Activated naive CD4-positive, alpha-beta T cell treated with anti-CD3 and anti-CD28 coated beads, Interleukin-2, amount 50 U/mL, for 16 hours (primary cell): Measurements from ENCODE around the gene RBM39.
"Not testable (repeated sequence)": the region's sequence is repeated elsewhere in the genome, so short reads cannot be mapped to it uniquely, and the experiment has no call there.

ENCODE experiments used
- DNase-seq: peaks from one replicate; pipeline ENCODE4 v3.0.0-alpha.2; 2020

The RBM39 gene

GRCh38 chr20:35750611-35751010 is 8.6 kb upstream of the RBM39 start:
- DNase-seq: no peak

DNA sequence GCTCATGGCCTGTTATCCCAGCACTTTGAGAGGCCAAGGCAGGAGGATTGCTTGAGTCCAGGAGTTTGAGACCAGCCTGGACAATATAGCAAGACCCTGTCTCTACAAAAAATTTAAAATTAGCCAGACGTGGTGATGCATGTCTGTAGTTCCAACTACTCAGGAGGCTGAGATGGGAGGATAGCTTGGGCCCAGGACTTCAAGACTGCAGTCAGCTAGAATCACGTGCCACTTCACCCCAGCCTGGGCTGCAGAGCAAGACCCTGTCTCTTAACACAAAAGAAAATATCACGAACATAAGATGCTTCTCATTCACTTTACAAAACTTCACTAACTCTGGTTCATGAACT is 2.4 kb upstream of the RBM39 start:
- DNase-seq: not testable (repeated sequence)

GRCh38 chr20:35743693-35744491 is 1.8 kb upstream of the RBM39 start:
- no peak for DNase-seq

DNA sequence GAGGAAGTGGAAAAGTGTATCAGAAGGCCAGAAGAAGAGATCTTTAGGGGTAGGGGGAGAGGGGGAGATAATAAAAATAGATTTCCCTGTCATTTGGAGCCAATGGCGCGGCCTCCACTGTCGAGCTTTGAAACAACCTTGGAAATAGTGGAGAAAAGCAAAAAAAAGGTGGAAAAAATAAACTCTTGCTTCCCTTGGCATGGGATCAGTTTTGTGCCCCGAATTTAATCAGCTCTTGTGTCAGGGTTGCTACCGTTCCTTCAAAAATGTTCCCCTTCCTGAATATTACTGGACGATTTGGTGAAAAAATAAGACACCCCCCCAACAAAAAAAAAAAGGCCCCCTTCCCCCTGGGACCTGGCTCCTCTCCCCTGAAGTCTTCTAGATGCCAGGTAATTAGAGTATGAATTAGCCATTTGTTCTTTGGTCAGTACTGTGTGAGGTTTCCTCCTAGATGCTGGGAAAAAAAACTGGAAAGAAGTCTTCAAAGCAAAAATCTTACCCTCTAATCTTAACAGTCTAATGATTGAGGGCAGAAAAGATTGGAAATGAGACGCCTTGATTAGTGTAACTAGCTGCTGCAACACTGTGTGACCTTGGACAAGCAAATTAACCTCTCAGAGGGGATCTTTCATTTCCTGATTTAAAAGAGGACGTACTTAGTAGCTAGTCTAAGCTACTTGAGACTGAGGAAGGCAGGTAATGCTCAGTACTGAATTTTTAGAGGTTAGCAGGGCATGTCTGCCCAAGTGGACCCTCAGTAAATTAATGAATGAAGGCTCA is 872 bp upstream of the RBM39 start:
- DNase-seq: no peak

DNA sequence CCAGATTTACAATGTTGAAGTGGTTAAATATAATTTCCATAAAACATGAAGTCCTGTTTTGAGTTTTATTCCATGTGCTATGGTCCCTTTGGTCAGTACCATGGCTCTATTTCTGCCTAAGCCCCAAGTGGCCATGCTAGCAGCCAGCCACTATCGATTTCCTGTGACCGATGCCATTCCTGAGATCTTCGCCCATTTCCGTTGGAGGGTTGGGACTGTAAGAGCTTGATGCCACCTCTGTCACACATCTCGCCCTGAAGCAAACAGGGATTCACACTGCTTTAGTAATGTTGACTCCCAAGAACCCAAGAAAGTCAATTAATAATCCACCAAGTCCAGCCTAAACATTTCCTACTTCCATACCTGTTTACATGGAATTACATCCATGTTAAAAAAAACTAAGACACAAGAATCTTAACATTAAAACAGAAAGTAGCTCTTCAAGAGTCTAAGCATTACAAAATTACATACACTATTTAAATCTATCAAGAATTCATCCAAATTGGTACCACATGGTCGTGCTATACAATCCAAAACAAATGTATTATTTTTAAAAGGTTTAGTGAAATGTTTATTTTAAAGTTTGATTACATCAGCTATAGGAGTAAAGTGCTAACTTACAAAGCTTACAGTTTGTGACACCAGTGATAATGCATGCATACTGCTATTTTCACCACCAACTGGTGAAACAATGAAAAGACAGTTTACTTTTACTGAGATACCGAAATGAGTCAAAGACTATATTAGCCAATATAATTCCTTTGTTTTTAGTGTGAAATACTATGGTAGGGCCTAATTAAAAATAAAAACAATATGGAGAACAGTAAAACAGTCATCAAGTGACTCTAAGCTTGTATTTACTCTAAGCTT is 2.5 kb downstream of the RBM39 start:
- no peak for DNase-seq

DNA sequence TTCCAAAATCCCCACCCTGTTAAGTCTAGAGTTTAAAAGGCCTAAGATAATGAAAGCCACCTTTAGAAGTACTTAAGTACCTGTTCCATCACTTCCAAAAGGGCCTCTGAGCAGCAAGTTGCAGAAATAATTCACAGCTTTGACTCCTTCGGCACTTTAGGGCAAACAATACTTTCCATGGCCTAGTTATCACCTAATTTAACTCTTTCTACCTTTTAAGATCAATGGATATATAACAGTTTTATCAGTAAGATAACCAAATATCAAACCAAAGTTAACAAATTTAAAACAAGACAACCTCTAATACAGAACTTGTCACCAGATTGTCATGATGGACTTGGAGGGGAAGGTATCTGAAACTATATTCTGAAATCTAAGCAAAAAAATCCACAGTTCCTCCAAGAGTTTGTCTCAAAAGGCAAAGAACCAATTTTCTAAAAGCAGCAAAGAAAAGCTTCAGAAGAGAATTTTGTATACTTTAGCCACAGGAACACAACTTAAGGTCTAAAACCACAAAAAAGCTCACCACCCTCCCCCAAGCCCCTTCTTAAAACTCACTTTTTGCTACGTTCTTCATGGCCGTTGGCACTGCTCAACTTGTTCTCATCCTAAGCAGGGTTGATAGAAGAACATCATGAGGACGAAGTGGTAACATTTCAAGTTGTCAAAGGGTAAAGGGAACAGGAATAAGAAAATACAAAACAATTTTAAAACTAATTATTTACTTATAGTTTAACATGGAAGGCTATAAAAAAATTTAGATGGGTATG is 3.5 kb downstream of the RBM39 start:
- DNase-seq: no peak

DNA sequence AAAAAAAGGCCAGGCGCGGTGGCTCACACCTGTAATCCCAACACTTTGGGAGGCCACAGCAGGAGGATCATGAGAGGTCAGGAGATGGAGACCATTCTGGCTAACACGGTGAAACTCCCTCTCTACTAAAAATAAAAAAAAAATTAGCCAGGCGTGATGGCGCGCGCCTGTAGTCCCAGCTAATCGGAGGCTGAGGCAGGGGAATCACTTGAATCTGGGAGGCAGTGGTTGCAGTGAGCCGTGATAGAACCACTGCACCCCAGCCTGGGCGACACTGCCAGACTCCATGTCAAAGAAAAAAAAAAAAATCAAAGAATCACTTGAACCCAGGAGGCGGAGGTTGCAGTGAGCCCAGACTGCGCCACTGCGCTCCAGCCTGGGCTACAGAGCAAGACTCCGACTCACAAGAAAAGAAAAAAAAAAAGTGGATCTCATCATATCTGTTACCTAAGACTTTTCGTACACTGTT is 4.2 kb downstream of the RBM39 start:
- no peak for DNase-seq

GRCh38 chr20:35735826-35736470 is 6.1 kb downstream of the RBM39 start:
- DNase-seq: no peak

DNA sequence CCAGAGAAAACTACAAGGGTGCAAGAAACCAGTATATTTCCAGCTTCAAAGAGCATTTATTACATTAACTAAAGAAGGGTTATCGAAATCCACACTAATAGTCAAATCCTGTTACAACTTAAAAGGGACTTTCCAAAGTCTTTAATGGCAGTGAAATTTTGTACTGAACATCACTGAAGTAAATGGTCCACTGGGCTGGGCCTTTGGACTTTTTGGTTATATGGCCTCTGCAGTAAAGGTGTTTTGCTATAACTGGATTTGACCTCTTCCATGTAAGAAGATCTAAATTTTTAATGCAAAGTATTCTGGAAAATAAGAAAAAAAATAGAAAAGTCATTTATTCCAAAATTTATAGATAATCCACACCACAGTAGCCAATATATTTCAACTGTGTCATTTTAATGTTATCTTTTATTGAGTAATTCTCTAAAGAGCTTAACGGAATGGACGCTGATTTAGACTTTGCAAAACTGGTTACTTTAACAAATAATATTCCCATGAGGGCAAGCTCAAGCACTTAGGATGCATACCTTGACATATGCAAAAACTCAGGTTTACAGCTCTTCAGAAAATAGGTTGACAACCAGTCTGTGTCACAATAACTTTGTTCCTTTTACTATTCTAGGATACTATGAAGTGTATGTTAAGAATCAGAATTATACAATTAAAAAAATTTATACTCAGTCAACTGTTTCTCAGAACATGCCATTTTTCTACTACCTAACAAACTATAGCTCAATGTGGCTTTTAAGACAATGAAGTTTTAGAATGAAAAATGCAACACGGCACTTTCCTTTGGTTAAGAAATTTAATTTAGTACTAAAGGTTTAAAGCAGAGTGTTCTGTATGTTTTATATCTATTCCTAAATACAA is 7.0 kb downstream of the RBM39 start:
- no peak for DNase-seq

DNA sequence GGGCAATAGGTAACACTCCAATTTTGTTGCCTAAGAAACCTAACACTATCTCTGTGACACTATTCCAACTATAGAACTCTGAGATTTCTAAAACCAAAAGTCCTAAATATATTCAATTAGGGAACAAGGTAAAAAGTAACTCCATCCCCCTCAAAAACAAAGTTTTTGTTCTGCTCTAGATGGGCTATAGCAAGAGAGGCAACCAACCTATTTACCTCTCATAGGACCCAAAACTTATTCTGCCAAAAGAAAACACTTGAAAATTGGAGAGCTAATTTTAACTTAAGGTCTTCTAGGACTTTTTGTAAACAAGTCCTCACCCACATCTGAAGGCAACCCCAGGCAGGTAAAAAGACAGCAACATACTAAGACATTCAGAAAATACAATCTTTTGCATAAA is 7.7 kb downstream of the RBM39 start:
- DNase-seq: no peak

GRCh38 chr20:35732644-35732982 is 9.4 kb downstream of the RBM39 start:
- DNase-seq: no peak

- no peak for DNase-seq
Measured at GRCh38 chr20:35731862-35732643, 10.0 kb downstream of the RBM39 start.

- DNase-seq: no peak
Measured at GRCh38 chr20:35731469-35731788, 10.6 kb downstream of the RBM39 start.

DNA sequence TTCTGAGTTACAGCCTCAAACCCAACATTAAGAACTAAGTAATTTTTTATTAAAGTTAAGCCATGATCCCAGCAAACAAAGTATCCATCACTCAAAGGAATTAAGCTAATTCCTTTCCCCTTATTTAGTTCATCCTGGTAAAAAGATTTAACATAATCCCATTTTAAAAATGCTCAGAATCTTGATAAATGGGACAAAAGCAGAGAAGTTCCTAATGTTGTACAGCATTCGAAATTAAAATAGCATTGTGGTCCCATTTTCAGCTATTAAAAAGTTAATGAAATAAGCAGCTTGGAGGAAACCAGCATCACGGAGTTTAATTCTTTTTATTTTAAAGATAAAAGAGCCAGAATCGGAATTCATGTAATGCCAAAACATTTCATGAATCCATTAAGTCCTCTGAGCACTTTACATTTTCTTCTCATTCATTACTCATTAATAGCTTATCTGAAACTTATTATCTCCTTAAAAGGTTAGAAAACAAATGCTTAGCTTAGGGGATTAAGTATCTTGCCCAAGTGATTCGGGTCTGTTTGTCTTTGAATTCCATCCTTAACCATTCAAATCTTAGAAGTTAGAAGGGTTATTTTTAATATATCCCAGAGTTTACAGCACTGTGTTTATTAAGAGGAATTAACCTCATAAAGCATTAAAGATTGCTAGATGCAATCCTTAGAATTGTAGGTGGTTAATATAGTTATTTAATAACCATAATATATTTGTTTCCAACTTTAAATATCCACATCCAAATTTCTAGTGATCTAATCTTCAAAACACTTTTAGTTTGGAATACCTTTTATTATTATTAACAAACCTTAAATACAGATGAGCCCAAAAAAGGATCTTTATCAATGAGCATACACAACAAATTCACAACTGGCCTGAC is 11.2 kb downstream of the RBM39 start:
- no peak for DNase-seq

DNA sequence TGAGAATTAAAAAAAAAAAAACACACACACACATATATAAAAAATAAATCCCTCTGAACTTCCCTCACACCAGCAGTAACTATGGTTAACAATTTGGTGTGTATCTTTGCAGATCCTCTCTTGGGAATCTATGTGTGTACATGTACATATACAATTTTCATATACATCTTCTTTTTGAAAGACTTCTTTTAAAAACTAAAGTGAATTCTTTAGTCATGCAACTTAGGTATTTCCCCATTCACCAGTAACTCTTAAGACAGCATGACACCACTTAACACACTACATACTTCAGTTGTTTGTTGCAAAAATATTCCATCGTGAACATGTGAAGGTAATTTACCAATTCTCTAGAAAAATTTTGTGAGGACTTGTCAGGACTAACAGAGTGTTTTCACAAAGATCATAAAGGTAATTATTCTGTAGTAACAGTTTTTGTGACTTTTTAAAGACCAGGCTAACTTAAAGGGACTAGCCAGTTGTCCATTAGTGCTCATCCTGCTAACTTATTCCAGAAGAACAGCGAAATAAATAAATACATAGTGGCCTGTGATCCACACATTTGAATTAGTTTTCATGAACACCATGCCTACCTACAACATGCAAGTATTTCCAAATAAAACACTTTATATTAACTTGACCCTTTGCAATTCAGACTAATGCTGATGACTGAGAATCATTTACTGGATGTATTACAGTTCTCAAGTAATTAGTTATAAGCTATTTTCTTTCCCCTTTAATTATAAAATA is 12.1 kb downstream of the RBM39 start:
- no peak for DNase-seq

GRCh38 chr20:35729283-35729807 is 12.7 kb downstream of the RBM39 start:
- no peak for DNase-seq

DNA sequence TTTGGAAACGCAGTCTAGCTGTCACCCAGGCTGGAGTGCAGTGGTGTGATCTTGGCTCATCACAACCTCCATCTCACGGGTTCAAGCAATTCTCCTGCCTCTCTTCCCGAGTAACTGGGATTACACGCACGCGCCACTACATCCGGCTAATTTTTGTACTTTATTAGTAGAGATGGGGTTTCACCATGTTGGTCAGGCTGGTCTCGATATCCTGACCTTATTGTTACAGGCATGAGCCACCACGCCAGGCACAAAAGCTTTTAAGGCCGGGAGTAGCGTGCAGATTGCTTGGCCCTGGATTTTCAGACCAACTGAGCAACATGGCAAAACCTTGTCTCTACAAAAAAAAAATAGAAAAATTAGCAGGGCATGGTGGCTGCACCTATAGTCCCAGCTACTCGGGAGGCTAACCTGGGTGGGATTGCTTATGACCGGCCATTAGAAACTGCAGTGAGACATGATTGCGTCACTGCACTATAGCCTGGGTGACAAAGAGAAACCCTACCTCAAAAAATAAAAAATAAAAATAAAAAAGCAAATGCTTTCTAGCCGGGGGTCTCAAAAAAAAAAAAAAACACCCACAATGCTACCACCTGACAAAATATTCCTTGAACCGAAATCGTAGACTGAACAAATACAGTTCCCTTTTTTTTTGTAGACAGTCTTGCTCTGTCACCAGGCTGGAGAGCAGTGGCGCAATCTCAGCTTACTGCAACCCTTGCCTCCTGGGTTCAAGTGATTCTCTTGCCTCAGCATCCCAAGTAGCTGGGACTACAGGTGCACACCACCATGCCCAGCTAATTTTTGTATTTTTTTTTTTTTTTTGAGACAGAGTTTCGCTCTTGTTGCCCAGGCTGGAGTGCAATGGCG is 15.0 kb downstream of the RBM39 start:
- DNase-seq: no peak
